Measurements from ENCODE around the gene EID2. TPM values are rescaled to one million over a fixed set of nuclear protein-coding genes. Genes with fewer than 3 reads are reported as not detected.

EID2 gene
- total RNA-seq, 4 donors from 2014 or later: 11.4 to 17.3 (median 14.7) TPM

GRCh38 chr19:39539165-39539517 lies 820 bp downstream of the EID2 start:
- Histone ChIP-seq H3K9me3 (no peaks in the 10 kb centered on the region), H3K27me3 (no peaks in the 10 kb centered on the region), H3K27ac (peak overlapping the region; percentile 89 to 99 (median 96)), H3K36me3 (no peaks in the 10 kb centered on the region), H3K4me1 (peaks cover 6 to 26% (median 17%) of the 10 kb centered on the region in 3 donors), H3K4me3 (peak overlapping the region; percentile 81 to 82)
- 1 to 5% methylated on average over 9 to 10 of the region's 10 CpGs for whole genome bisulfite sequencing, 2 donors (ENCODE audit: low coverage in 1 of 2)
- TF ChIP-seq POLR2AphosphoS5 (IDR thresholded peaks at IDR 0.05): no peak
- TF ChIP-seq EP300 (IDR thresholded peaks at IDR 0.05): no peak
- TF ChIP-seq POLR2A (IDR thresholded peaks at IDR 0.05): no peak
- no peak for TF ChIP-seq CTCF (IDR thresholded peaks at IDR 0.05)
- no peak for ATAC-seq

GRCh38 chr19:39533791-39534190 lies 6.2 kb downstream of the EID2 start:
- WGBS, 2 donors (ENCODE audit: low coverage in 1 of 2): 65 to 71% methylated on average over 1 to 3 of the region's 3 CpGs
- peaks cover 0 to 6% of the 10 kb centered on the region in 2 donors for H3K36me3 ChIP-seq
- peaks cover 3 to 51% (median 24%) of the 10 kb centered on the region in 3 donors for H3K4me1 ChIP-seq

GRCh38 chr19:39533003-39533512 lies 6.9 kb downstream of the EID2 start:
- WGBS, 2 donors (ENCODE audit: low coverage in 1 of 2): 2 to 15% methylated on average over 8 to 12 of the region's 12 CpGs
- H3K27ac ChIP-seq: peak overlapping the region in 2 of 4 donors; percentile 92 to 94
- peak overlapping the region in 1 of 2 donors; percentile 88 for H3K4me3 ChIP-seq
- no peaks in the 10 kb centered on the region for H3K9me3 ChIP-seq
- H3K4me1 ChIP-seq: peaks cover 0 to 44% (median 17%) of the 10 kb centered on the region in 3 donors
- no peak for ATAC-seq
- no peaks in the 10 kb centered on the region for H3K27me3 ChIP-seq
- TF ChIP-seq POLR2A (IDR thresholded peaks at IDR 0.05) (no peak), POLR2AphosphoS5 (IDR thresholded peaks at IDR 0.05) (no peak), EP300 (IDR thresholded peaks at IDR 0.05) (no peak), CTCF (IDR thresholded peaks at IDR 0.05) (no peak)
- peaks cover 0 to 6% of the 10 kb centered on the region in 2 donors for H3K36me3 ChIP-seq

More at GRCh38 chr19:39533791-39534190, 6.2 kb downstream of the EID2 start:
- no peak for ATAC-seq
- no peaks in the 10 kb centered on the region for H3K9me3 ChIP-seq
- TF ChIP-seq POLR2AphosphoS5 (IDR thresholded peaks at IDR 0.05): no peak
- no peak for TF ChIP-seq POLR2A (IDR thresholded peaks at IDR 0.05)
- no peak for TF ChIP-seq EP300 (IDR thresholded peaks at IDR 0.05)
- TF ChIP-seq CTCF (IDR thresholded peaks at IDR 0.05): no peak
- H3K27me3 ChIP-seq: no peaks in the 10 kb centered on the region
- no peak overlapping the region for H3K4me3 ChIP-seq
- H3K27ac ChIP-seq: no peak overlapping the region

GRCh38 chr19:39532233-39533002 lies 7.5 kb downstream of the EID2 start, which contains the start of gene EID2B:
Gene EID2B (minus strand): TSS chr19:39532852. CDS start chr19:39532802, 50 bp downstream.
- peak; percentile 99 for ATAC-seq
- H3K4me1 ChIP-seq: peaks cover 0 to 37% (median 12%) of the 10 kb centered on the region in 3 donors
- WGBS, 2 donors (ENCODE audit: low coverage in 1 of 2): 0% methylated on average over 4 to 16 of the region's 65 CpGs

More at GRCh38 chr19:39532233-39533002, 7.5 kb downstream of the EID2 start, which contains the start of gene EID2B:
- Histone ChIP-seq H3K4me3 (peak within 1 kb of the TSS; percentile 70 to 88), H3K27ac (peak within 1 kb of the TSS; percentile 55 to 94 (median 90)), H3K9me3 (no peaks in the 10 kb centered on the region), H3K27me3 (no peaks in the 10 kb centered on the region), H3K36me3 (peaks cover 0 to 11% of the 10 kb centered on the region in 2 donors)
- TF ChIP-seq EP300 (IDR thresholded peaks at IDR 0.05) (no peak), CTCF (IDR thresholded peaks at IDR 0.05) (peak; percentile 95 to 99 (median 98)), POLR2A (IDR thresholded peaks at IDR 0.05) (peak; percentile 60 to 70), POLR2AphosphoS5 (IDR thresholded peaks at IDR 0.05) (peak; percentile 78)
